GM12878 (cell line): ENCODE measurements around the gene RTN4RL1. TPM values are rescaled to one million over a fixed set of nuclear protein-coding genes. Genes with fewer than 3 reads are reported as not detected.

Experiments
- ATAC-seq: fragments of 200-7000 bp; cut with Tn5 transposase; 3 replicates; pipeline ENCODE4 v1.9.1; 2020; ENCODE audit warnings: mild to moderate bottlenecking, moderate library complexity
- BruUV-seq: library from RNA; stranded (reverse); fragments of 400-500 nt; replicated peaks from 2 replicates; lab custom pipeline; 2021; lab: Mats Ljungman, UMichigan
- CTCF ChIA-PET: fragments of 300-600 bp; sonication (Branson Sonifier 250); formaldehyde crosslinking; extraction: SDS; loops from one replicate; lab custom pipeline; 2021; ENCODE audit warnings: inconsistent platforms; lab: Yijun Ruan, JAX
- POLR2A ChIA-PET: fragments of 350-600 bp; formaldehyde crosslinking; extraction: SDS; loops from one replicate; lab custom pipeline; 2021; ENCODE audit warnings: inconsistent platforms; lab: Charles Lee
- RAD21 ChIA-PET: fragments of 300-600 bp; sonication (Branson Sonifier 250); formaldehyde crosslinking; loops from one replicate; lab custom pipeline; 2023; ENCODE audit warnings: antibody characterized with exemption; ENCODE audit not compliant: unreplicated experiment; lab: Charles Lee
- SMC1A ChIA-PET: fragments of 300-600 bp; sonication (Branson Sonifier 250); formaldehyde crosslinking; loops from one replicate; lab custom pipeline; 2023; ENCODE audit not compliant: unreplicated experiment, uncharacterized antibody; lab: Charles Lee
- DNase-seq: peaks from one replicate; pipeline ENCODE4 v3.0.0-alpha.2; 2011; ENCODE audit warnings: low read depth, low spot score
- FAIRE-seq: peaks from 3 replicates; lab custom pipeline; 2011; peaks lifted over from hg19 to GRCh38; lab: Jason Lieb, UNC
- H2AFZ ChIP-seq: 2 replicates; pipeline ENCODE4 v1.6.0; 2011; ENCODE audit warnings: low read depth, low read length, control low read depth; ENCODE audit not compliant: control insufficient read depth
- H3K27ac ChIP-seq: 2 replicates; pipeline ENCODE4 v1.5.1; 2011; ENCODE audit warnings: control low read depth; ENCODE audit not compliant: control insufficient read depth, insufficient read depth
- H3K27me3 ChIP-seq, 2 experiments: replicated peaks in 1 of 2; 2 replicates each; pipeline versions ENCODE4 v1.6.0 to v1.6.1; 2011; ENCODE audit warnings: low read length in 1 of 2; ENCODE audit not compliant: control insufficient read depth in 2 of 2, insufficient read depth in 2 of 2
- H3K36me3 ChIP-seq, 2 experiments: 2 replicates each; pipeline ENCODE4 v1.5.1; 2011; ENCODE audit warnings: low read length in 1 of 2; ENCODE audit not compliant: control insufficient read depth in 2 of 2, insufficient read depth in 2 of 2
- H3K4me1 ChIP-seq: 2 replicates; pipeline ENCODE4 v1.6.1; 2011; ENCODE audit warnings: mild to moderate bottlenecking, low read length, moderate library complexity, mixed read lengths; ENCODE audit not compliant: control insufficient read depth, insufficient read depth
- H3K4me2 ChIP-seq: 2 replicates; pipeline ENCODE4 v1.6.0; 2011; ENCODE audit warnings: control low read depth; ENCODE audit not compliant: control insufficient read depth, insufficient read depth
- H3K4me3 ChIP-seq: fragments of 200-600 bp; sonication (generic); 2 replicates; pipeline ENCODE4 v1.5.1; 2016
- H3K79me2 ChIP-seq: 2 replicates; pipeline ENCODE4 v1.6.0; 2011; ENCODE audit warnings: low read length; ENCODE audit not compliant: control insufficient read depth, insufficient read depth
- H3K9ac ChIP-seq: 2 replicates; pipeline ENCODE4 v1.8.0; 2011; ENCODE audit warnings: low read length, control low read depth, mixed read lengths; ENCODE audit not compliant: control insufficient read depth, insufficient read depth
- H3K9me3 ChIP-seq: replicated peaks from 3 replicates; pipeline ENCODE4 v1.5.1; 2011; ENCODE audit warnings: mild to moderate bottlenecking, low read length; ENCODE audit not compliant: control insufficient read depth, insufficient read depth
- H4K20me1 ChIP-seq: 2 replicates; pipeline ENCODE4 v1.6.0; 2011; ENCODE audit not compliant: control insufficient read depth, insufficient read depth
- EGR1 ChIP-seq, 2 experiments: IDR thresholded peaks; 1 replicate in 1 of 2; 2 replicates in 1 of 2; pipeline ENCODE4 v1.6.1; 2011 to 2012; ENCODE audit warnings: low read depth in 2 of 2, low read length in 2 of 2, borderline replicate concordance in 1 of 2, mild to moderate bottlenecking in 1 of 2, moderate library complexity in 1 of 2
- ESRRA ChIP-seq: IDR thresholded peaks from 2 replicates; pipeline ENCODE4 v1.6.1; 2012; ENCODE audit warnings: mild to moderate bottlenecking, low read length, improper control_type of control experiment
- MTA2 ChIP-seq: fragments of 450-650 bp; IDR thresholded peaks from 2 replicates; pipeline ENCODE4 v1.6.1; 2016; ENCODE audit warnings: low read depth, mild to moderate bottlenecking, moderate library complexity
- MXI1 ChIP-seq: fragments of 150-350 bp; IDR thresholded peaks from 2 replicates; pipeline ENCODE4 v1.6.1; 2011; ENCODE audit warnings: low read depth, mild to moderate bottlenecking, inconsistent platforms, low read length, improper control_type of control experiment
- NR2C2 ChIP-seq: IDR thresholded peaks from 2 replicates; pipeline ENCODE4 v1.6.1; 2011; ENCODE audit warnings: borderline replicate concordance, low read depth; ENCODE audit not compliant: control insufficient read depth, insufficient read length
- NR2F1 ChIP-seq: fragments of 450-650 bp; conservative IDR thresholded peaks from 2 replicates; pipeline ENCODE4 v1.6.1; 2017; ENCODE audit warnings: mild to moderate bottlenecking
- POLR2AphosphoS2 ChIP-seq: IDR thresholded peaks from 2 replicates; pipeline ENCODE4 v1.6.1; 2011; ENCODE audit warnings: low read depth, mild to moderate bottlenecking, low read length, improper control_type of control experiment, moderate library complexity
- RB1 ChIP-seq: fragments of 450-650 bp; formaldehyde crosslinking; IDR thresholded peaks from 2 replicates; pipeline ENCODE4 v1.6.1; 2017; ENCODE audit warnings: mild to moderate bottlenecking, borderline replicate concordance
- SIN3A ChIP-seq: IDR thresholded peaks from 2 replicates; pipeline ENCODE4 v1.6.1; 2012; ENCODE audit warnings: low read depth, low read length, improper control_type of control experiment
- STAT3 ChIP-seq: IDR thresholded peaks from 2 replicates; pipeline ENCODE4 v1.6.1; 2011; ENCODE audit warnings: low read depth, low read length, improper control_type of control experiment
- SUZ12 ChIP-seq: fragments of 200-600 bp; sonication (generic); IDR thresholded peaks from one replicate; pipeline ENCODE4 v1.6.1; 2018; ENCODE audit warnings: antibody characterized with exemption, mild to moderate bottlenecking; ENCODE audit not compliant: unreplicated experiment
- ZZZ3 ChIP-seq: IDR thresholded peaks from 2 replicates; pipeline ENCODE4 v1.6.1; 2011; ENCODE audit warnings: low read depth; ENCODE audit not compliant: control insufficient read depth, insufficient read length
- WGBS: methylation state at CpG from one replicate; pipeline ENCODE4 v1.1.6; 2016; ENCODE audit warnings: low lambda C conversion rate; ENCODE audit not compliant: insufficient replicate concordance, insufficient coverage; ENCODE audit errors: missing lambda C conversion rate; 5-methylcytosine and 5-hydroxymethylcytosine counted together
- in situ Hi-C: fragments of 300-500 bp; cut with MboI; formaldehyde crosslinking; loops from 9 replicates; pipeline ENCODE4 v1.14.3; 2018; ENCODE audit warnings: mixed read lengths
- intact Hi-C: fragments of 100-400 bp; cut with micrococcal nuclease; formaldehyde crosslinking; loops from one replicate; pipeline ENCODE4 v1.14.2; 2022; ENCODE audit not compliant: unreplicated experiment
- polyA plus RNA-seq, 11 experiments: library from polyadenylated mRNA; depleted of rRNA in 4 of 11; unstranded in 6 of 11; stranded (reverse) in 5 of 11; fragments of >200 nt; fragmentation: Nextera tagmentation in 4 of 11; fragmentation: Illumina TruSeq in 1 of 11; extraction: Ambion mirVana in 4 of 11; extraction: Trizol in 1 of 11; gene quantifications; 1 replicate in 1 of 11; 2 replicates in 10 of 11; pipeline versions ENCODE4 v1.2.1 to v1.2.3, GENCODE V29; 2011 to 2016; ENCODE audit warnings: inconsistent platforms in 2 of 11, missing spikeins in 2 of 11, low read depth in 1 of 11
- total RNA-seq, 4 experiments: library from RNA; depleted of rRNA in 3 of 4; stranded (reverse); fragments of >200 nt in 3 of 4; fragmentation: Illumina TruSeq in 1 of 4; extraction: Trizol in 1 of 4; gene quantifications; 2 replicates each; pipeline versions ENCODE4 v1.2.1 to v1.2.3, GENCODE V29; 2013 to 2021
- TF ChIP-seq, protein P1 (sequence below): fragments of 450-650 bp; IDR thresholded peaks from 2 replicates; pipeline ENCODE4 v1.6.1; 2017; ENCODE audit warnings: antibody characterized with exemption, mild to moderate bottlenecking, moderate library complexity
- TF ChIP-seq, protein P2 (sequence below): fragments of 450-650 bp; IDR thresholded peaks from 2 replicates; pipeline ENCODE4 v1.6.1; 2017; ENCODE audit warnings: mild to moderate bottlenecking, moderate library complexity

RTN4RL1 gene
- total and polyA plus RNA-seq, 10 of the 15 experiments (the other 5 are each of a cell fraction or from before 2014, with no cell fraction given), result 0.08 to 0.11 (median 0.10) TPM; not detected in 7

DNA sequence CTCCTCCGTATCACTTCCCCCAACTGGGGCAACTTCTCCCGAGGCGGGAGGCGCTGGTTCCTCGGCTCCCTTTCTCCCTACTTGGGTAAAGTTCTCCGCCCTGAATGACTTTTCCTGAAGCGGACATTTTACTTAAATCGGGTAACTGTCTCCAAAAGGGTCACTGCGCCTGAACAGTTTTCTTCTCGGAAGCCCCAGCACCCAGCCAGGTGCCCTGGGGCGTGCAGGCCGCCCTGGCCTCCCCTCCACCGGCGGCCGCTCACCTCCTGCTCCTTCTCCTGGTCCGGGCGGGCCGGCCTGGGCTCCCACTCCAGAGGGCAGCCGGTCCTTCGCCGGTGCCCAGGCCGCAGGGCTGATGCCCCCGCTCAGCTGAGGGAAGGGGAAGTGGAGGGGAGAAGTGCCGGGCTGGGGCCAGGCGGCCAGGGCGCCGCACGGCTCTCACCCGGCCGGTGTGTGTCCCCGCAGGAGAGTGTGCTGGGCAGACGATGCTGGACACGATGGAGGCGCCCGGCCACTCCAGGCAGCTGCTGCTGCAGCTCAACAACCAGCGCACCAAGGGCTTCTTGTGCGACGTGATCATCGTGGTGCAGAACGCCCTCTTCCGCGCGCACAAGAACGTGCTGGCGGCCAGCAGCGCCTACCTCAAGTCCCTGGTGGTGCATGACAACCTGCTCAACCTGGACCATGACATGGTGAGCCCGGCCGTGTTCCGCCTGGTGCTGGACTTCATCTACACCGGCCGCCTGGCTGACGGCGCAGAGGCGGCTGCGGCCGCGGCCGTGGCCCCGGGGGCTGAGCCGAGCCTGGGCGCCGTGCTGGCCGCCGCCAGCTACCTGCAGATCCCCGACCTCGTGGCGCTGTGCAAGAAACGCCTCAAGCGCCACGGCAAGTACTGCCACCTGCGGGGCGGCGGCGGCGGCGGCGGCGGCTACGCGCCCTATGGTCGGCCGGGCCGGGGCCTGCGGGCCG, 31.4 kb upstream of the RTN4RL1 start:
- ATAC-seq, result peak; percentile 9
- H4K20me1 ChIP-seq, result no peaks in the 10 kb centered on the region
- WGBS, result under 1% methylated on average over 83 of the region's 85 CpGs
- peaks cover 4 to 22% of the 10 kb centered on the region in 2 experiments for H3K36me3 ChIP-seq
- POLR2A ChIA-PET, result interaction anchor here (0.6 to 6.7 kb wide), 20 partner anchors 9 to 340 kb away, joined by 3 to 61 read pairs (median 4); no protein-coding TSS in a partner anchor
- no peaks in the 10 kb centered on the region; the same call in 2 of the 3 replicates for H3K9me3 ChIP-seq
- CTCF ChIA-PET, result interaction anchor here (0.6 to 8.4 kb wide), 25 partner anchors 13 to 335 kb away, joined by 3 to 265 read pairs (median 6); partner anchors contain the start of genes SMG6 and SRR
- no peak for FAIRE-seq
- TSS peak; percentile 61 for BruUV-seq
- no peak for DNase-seq
- intact Hi-C loops (loop anchor here (5.0 kb wide), 1 partner anchor 36 kb away; no protein-coding TSS in a partner anchor), in situ Hi-C loops (no loop called here)
- peak overlapping the region; percentile 84 for H3K27ac ChIP-seq
- RAD21 ChIA-PET, result interaction anchor here (0.8 to 8.4 kb wide), 25 partner anchors 14 to 340 kb away, joined by 3 to 271 read pairs (median 10); partner anchors contain the start of gene TSR1
- peaks cover 59% of the 10 kb centered on the region for H3K79me2 ChIP-seq
- H2AFZ ChIP-seq, result 0 out of 2 replicates have a peak overlapping the region, but pooled peaks have one; percentile 17
- H3K27me3 ChIP-seq, result peaks cover under 1 to 2% of the 10 kb centered on the region in 2 experiments; a peak in 2 of 4 replicates
- H3K4me1 ChIP-seq, result peaks cover 26% of the 10 kb centered on the region
- peak overlapping the region; percentile 95 for H3K4me3 ChIP-seq
- peak overlapping the region; percentile 89 for H3K9ac ChIP-seq
- H3K4me2 ChIP-seq, result peak overlapping the region; percentile 81
- SMC1A ChIA-PET, result interaction anchor here (0.8 to 8.6 kb wide), 16 partner anchors 13 to 229 kb away, joined by 3 to 141 read pairs (median 5); no protein-coding TSS in a partner anchor
- no peak for TF ChIP-seq POLR2AphosphoS2
- TF ChIP-seq RB1, result no peak
- TF ChIP-seq, protein P1, sequence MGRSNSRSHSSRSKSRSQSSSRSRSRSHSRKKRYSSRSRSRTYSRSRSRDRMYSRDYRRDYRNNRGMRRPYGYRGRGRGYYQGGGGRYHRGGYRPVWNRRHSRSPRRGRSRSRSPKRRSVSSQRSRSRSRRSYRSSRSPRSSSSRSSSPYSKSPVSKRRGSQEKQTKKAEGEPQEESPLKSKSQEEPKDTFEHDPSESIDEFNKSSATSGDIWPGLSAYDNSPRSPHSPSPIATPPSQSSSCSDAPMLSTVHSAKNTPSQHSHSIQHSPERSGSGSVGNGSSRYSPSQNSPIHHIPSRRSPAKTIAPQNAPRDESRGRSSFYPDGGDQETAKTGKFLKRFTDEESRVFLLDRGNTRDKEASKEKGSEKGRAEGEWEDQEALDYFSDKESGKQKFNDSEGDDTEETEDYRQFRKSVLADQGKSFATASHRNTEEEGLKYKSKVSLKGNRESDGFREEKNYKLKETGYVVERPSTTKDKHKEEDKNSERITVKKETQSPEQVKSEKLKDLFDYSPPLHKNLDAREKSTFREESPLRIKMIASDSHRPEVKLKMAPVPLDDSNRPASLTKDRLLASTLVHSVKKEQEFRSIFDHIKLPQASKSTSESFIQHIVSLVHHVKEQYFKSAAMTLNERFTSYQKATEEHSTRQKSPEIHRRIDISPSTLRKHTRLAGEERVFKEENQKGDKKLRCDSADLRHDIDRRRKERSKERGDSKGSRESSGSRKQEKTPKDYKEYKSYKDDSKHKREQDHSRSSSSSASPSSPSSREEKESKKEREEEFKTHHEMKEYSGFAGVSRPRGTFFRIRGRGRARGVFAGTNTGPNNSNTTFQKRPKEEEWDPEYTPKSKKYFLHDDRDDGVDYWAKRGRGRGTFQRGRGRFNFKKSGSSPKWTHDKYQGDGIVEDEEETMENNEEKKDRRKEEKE, result 0 out of 2 replicates have a peak, but pooled peaks have one; percentile 3
- TF ChIP-seq ZZZ3, result no peak
- TF ChIP-seq SUZ12, result no peak
- TF ChIP-seq, protein P2, sequence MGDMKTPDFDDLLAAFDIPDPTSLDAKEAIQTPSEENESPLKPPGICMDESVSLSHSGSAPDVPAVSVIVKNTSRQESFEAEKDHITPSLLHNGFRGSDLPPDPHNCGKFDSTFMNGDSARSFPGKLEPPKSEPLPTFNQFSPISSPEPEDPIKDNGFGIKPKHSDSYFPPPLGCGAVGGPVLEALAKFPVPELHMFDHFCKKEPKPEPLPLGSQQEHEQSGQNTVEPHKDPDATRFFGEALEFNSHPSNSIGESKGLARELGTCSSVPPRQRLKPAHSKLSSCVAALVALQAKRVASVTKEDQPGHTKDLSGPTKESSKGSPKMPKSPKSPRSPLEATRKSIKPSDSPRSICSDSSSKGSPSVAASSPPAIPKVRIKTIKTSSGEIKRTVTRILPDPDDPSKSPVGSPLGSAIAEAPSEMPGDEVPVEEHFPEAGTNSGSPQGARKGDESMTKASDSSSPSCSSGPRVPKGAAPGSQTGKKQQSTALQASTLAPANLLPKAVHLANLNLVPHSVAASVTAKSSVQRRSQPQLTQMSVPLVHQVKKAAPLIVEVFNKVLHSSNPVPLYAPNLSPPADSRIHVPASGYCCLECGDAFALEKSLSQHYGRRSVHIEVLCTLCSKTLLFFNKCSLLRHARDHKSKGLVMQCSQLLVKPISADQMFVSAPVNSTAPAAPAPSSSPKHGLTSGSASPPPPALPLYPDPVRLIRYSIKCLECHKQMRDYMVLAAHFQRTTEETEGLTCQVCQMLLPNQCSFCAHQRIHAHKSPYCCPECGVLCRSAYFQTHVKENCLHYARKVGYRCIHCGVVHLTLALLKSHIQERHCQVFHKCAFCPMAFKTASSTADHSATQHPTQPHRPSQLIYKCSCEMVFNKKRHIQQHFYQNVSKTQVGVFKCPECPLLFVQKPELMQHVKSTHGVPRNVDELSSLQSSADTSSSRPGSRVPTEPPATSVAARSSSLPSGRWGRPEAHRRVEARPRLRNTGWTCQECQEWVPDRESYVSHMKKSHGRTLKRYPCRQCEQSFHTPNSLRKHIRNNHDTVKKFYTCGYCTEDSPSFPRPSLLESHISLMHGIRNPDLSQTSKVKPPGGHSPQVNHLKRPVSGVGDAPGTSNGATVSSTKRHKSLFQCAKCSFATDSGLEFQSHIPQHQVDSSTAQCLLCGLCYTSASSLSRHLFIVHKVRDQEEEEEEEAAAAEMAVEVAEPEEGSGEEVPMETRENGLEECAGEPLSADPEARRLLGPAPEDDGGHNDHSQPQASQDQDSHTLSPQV, result peak; percentile 70
- no peak for TF ChIP-seq MTA2
- peak; percentile 37; the same call in 1 of the 2 replicates for TF ChIP-seq NR2F1
- peak; percentile 94 for TF ChIP-seq MXI1
- peak; percentile 27; the same call in 1 of the 2 replicates for TF ChIP-seq SIN3A
- no peak for TF ChIP-seq STAT3
- TF ChIP-seq ESRRA, result no peak
- no peak for TF ChIP-seq EGR1 (IDR thresholded peaks at IDR 0.05; ENCODE audit: borderline replicate concordance in 1 of 2, low read depth in 2 of 2, low read length in 2 of 2)
- TF ChIP-seq NR2C2, result no peak
